ENCODE data around the gene SMYD3. TPM values are rescaled to one million over a fixed set of nuclear protein-coding genes. Genes with fewer than 3 reads are reported as not detected.

SMYD3 gene
- total RNA-seq, 4 donors from 2014 or later: 10.5 to 36.4 (median 22.5) TPM

DNA sequence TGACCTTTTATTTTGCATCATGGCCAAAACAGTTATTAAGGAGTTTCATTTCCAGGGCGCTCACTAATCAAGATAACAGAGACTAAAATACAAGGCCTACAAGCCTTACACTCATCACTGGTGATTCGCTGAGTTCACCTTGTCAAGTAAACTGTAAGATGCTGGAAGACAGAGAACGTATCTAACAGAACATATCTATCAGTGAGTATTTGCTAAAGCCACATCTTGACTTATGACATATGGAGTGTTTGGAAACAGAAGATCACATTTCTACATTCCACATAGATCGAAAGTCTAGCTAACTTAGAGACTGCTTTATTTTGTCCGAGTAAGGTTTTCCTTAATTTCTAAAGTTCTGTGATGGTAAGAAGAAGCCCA, 506.5 kb downstream of the SMYD3 start:
- Histone ChIP-seq H3K27ac (no peak overlapping the region), H3K4me3 (no peak overlapping the region), H3K4me1 (no peaks in the 10 kb centered on the region), H3K9me3 (no peaks in the 10 kb centered on the region), H3K27me3 (no peaks in the 10 kb centered on the region), H3K36me3 (no peaks in the 10 kb centered on the region)
- intact Hi-C loops (cut with DNase I; ENCODE audit: low total_unique reads): no loop called here
- DNase-seq: no peak
- no peak for TF ChIP-seq POLR2A (IDR thresholded peaks at IDR 0.05)
- TF ChIP-seq, protein P1, sequence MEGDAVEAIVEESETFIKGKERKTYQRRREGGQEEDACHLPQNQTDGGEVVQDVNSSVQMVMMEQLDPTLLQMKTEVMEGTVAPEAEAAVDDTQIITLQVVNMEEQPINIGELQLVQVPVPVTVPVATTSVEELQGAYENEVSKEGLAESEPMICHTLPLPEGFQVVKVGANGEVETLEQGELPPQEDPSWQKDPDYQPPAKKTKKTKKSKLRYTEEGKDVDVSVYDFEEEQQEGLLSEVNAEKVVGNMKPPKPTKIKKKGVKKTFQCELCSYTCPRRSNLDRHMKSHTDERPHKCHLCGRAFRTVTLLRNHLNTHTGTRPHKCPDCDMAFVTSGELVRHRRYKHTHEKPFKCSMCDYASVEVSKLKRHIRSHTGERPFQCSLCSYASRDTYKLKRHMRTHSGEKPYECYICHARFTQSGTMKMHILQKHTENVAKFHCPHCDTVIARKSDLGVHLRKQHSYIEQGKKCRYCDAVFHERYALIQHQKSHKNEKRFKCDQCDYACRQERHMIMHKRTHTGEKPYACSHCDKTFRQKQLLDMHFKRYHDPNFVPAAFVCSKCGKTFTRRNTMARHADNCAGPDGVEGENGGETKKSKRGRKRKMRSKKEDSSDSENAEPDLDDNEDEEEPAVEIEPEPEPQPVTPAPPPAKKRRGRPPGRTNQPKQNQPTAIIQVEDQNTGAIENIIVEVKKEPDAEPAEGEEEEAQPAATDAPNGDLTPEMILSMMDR (IDR thresholded peaks at IDR 0.05): no peak

DNA sequence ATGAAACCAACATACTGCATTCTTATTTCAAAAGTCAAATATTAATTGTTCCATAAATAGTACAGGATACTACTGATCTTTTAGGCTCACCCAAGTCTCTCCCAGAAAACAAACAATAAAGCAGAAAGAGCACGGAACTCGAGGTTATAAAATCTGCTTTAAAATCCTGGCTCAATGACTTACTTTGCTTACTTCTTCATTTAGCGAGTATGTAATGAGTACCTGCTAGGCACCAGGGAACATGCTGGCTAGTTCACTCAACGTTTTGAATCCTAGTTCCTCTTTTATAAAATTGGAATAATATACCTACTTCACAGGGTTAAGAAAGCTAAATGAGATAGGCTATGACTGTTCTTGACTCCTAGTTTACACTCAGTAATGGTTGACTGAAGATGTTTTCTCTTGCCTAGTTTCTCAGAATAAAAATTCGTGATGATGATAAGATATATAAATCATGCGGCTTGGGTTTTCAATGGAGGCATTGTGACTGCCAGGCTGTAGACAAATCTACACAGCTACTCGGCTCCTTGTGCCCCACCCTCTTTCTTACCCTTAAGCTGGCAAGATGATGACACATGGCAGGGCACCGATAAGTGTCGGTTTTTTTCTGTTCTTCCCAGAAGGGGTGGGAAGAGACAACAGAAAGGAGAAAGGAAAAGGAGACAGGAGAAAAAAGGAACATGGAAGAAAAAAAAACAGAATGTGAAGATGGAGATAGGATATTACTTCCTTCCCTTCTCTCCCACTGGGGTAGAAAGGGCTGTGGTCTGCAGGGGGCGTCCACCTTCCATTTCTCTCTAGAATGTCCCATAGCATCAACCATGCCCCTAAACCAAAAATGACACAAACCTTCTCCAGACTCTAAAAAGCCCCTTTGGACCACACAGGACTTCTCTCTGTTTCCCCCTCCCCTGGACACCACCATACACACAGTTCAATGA, 507.1 kb downstream of the SMYD3 start:
- H3K27me3 ChIP-seq: no peaks in the 10 kb centered on the region

DNA sequence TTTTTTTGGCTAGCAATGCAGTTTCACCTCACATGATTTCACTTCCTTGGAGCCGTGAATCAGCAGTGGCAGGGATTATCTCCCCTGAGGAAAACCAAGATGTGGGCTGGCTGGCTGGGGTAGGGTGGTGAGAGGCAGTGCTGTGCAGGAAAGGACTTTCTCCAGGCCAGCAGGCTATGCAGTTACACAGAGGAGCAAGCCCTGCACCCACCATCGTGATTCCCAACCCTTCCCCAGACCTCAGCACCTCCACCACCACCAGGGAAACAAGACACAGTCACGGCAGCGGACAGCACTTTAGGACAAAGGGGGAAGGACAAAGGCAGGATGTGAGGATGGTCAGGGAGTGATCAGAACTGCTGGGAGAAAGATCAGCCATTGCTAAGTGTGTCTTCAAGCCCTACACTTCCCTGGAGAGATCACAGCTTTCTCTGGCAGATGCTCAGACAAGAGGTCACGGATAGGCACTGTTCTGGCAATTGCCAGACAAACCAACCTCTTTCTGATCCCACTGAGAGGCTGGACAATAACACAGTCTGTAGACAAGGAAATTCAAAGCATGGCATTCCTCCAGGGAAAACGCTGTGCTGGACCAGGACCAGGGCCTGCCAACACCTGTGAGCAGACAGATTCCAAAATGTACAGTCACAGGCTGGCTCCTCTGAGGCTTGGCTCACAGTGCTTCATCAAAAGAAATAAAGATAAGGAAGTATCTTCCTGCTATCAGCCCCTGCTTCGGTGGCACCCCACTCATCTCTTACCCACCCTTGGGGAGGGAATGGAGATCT, 509.4 kb downstream of the SMYD3 start:
- no peak for DNase-seq
- H3K36me3 ChIP-seq: no peaks in the 10 kb centered on the region
- H3K27me3 ChIP-seq: no peaks in the 10 kb centered on the region
- TF ChIP-seq, protein P1 (IDR thresholded peaks at IDR 0.05): no peak
- TF ChIP-seq POLR2A (IDR thresholded peaks at IDR 0.05): no peak
- no peaks in the 10 kb centered on the region for H3K9me3 ChIP-seq
- intact Hi-C loops (cut with DNase I; ENCODE audit: low total_unique reads): no loop called here
- no peaks in the 10 kb centered on the region for H3K4me1 ChIP-seq
- no peak overlapping the region for H3K4me3 ChIP-seq
- H3K27ac ChIP-seq: no peak overlapping the region

More for the DNA sequence above, 507.1 kb downstream of the SMYD3 start:
- no peaks in the 10 kb centered on the region for H3K4me1 ChIP-seq
- no peaks in the 10 kb centered on the region for H3K9me3 ChIP-seq
- intact Hi-C loops (cut with DNase I; ENCODE audit: low total_unique reads): no loop called here
- TF ChIP-seq POLR2A (IDR thresholded peaks at IDR 0.05): no peak
- TF ChIP-seq, protein P1 (IDR thresholded peaks at IDR 0.05): no peak
- H3K27ac ChIP-seq: no peak overlapping the region
- H3K4me3 ChIP-seq: no peak overlapping the region
- no peak for DNase-seq
- H3K36me3 ChIP-seq: no peaks in the 10 kb centered on the region

DNA sequence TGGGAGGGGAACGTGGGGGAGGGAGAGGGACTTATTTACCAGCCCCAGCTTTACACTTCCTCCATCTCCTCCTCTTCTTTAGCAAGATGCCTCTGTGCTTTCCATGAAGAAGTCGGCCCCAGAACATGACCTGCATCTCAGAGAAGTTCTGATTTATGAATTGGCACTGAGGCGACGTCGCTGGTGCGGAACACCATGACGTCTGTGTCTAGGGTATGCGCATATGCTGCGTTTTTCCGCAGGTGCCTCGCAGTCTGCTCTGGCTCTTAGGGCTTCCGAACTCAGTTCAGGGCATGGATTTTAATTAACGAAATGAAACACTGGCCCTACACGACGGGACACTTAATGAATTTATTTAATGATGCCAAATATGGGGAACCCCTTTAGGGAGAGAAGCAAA, 510.3 kb downstream of the SMYD3 start:
- H3K27ac ChIP-seq: no peak overlapping the region
- intact Hi-C loops (cut with DNase I; ENCODE audit: low total_unique reads): no loop called here
- no peaks in the 10 kb centered on the region for H3K36me3 ChIP-seq
- no peak for DNase-seq
- H3K4me3 ChIP-seq: no peak overlapping the region
- TF ChIP-seq POLR2A (IDR thresholded peaks at IDR 0.05): no peak
- TF ChIP-seq, protein P1 (IDR thresholded peaks at IDR 0.05): no peak
- no peaks in the 10 kb centered on the region for H3K9me3 ChIP-seq
- no peaks in the 10 kb centered on the region for H3K4me1 ChIP-seq
- H3K27me3 ChIP-seq: no peaks in the 10 kb centered on the region

DNA sequence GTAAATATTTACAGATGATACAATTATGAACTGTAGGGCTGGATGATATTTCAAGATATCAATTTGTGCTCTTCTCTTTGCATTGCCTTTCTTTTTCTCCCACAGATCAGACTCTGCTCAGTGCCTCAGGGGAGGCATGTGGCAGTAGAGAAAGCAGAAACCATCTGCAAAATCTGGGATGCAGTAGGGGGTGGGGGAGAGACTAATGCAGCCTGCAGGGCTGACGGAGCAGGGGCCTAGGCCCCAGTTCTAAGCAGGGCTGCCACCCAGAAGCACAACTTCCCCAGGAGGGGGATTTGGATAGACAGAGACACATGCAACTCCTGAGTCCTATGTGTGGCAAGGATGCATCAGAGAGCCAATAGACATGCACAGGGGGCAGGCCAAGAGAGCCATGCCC, 511.6 kb downstream of the SMYD3 start:
- Histone ChIP-seq H3K9me3 (no peaks in the 10 kb centered on the region), H3K27ac (no peak overlapping the region), H3K36me3 (no peaks in the 10 kb centered on the region), H3K4me3 (no peak overlapping the region), H3K27me3 (no peaks in the 10 kb centered on the region), H3K4me1 (no peaks in the 10 kb centered on the region)
- DNase-seq: no peak
- TF ChIP-seq POLR2A (IDR thresholded peaks at IDR 0.05): no peak
- TF ChIP-seq, protein P1 (IDR thresholded peaks at IDR 0.05): no peak
- intact Hi-C loops (cut with DNase I; ENCODE audit: low total_unique reads): no loop called here
